GM18526 (cell line): ENCODE data around the gene HLA-F.

Source experiments
- POLR2A ChIP-seq: IDR thresholded peaks from 3 replicates; pipeline ENCODE4 v1.6.1; 2011; ENCODE audit not compliant: insufficient read length; ENCODE audit errors: extremely low read depth

HLA-F gene

DNA sequence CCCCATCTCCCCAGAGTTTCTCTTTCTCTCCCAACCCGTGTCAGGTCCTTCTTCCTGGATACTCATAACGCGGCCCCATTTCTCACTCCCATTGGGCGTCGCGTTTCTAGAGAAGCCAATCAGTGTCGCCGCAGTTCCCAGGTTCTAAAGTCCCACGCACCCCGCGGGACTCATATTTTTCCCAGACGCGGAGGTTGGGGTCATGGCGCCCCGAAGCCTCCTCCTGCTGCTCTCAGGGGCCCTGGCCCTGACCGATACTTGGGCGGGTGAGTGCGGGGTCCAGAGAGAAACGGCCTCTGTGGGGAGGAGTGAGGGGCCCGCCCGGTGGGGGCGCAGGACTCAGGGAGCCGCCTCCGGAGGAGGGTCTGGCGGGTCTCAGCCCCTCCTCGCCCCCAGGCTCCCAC is at the start of gene HLA-F:
Gene HLA-F (plus strand): TSS at position 173 of the 404 bp plus-strand sequence. CDS start 30 bp downstream, at position 203.
- peak; percentile 72 for TF ChIP-seq POLR2A

DNA sequence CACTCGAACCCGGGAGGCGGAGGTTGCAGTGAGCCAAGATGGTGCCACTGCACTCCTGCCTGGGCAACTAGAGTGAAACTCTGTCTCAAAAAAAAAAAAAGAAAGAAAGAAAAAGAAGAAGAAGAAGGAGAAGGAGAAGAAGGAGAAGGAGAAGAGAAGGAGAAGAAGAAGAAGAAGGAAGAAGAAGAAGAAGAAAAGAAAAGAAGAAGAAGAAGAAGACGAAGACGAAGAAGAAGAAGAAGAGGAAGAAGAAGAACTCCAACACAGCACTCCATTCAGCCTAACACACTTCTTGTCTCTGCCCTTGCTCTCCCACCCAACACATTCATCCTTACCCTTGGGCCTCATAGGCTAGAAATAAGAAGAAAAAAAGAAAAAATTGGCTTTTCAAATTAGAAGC is 49.2 kb upstream of the HLA-F start:
- TF ChIP-seq POLR2A: no peak

DNA sequence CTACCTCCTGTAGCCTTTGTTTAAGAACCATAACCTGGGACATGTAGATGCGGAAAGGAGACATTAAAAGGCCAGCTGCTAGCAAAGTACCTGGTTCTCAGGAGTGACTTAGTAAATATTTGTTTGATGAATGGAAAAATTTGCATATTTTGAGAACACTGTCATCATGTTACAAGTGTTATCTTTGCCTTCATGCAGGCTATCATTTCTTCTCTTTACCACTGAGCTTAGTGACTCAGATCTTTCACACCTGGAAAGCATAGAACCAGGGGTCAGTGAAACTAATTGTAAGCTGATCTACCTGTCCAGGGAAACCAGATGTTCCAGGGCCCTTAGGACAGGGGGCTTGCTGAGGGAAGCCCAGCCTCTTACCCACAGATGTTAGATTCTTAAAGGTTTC is 47.7 kb upstream of the HLA-F start:
- TF ChIP-seq POLR2A: no peak

DNA sequence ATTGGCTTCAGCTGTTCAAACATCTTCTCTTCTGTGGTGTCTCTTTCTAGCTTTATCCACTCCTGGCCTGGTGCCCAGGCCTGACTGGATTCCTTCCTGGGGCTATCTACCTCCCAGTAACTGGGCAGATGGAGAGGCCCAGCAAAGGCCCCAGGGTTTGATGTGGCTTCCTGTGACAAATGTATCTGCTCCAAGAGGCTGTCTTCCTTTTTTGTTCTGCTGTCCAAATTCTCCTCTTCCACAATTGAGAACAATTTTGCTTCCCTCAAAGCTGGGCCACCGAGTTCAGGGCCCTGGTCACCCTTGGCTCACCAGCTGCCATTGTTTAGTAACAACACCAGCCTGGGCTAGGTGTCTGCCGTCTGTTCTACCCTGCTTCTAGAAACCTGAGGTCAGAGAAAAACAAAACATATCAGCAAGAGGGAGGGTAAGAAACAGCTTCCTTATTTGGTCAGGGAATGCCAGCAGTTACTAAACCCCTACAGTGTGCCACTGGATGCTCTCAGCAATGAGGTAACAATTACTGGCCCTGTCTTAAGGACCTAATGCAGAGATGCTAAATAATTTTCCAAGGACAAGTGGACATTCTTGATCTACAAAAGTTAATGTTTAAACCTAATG is 46.1 kb upstream of the HLA-F start:
- no peak for TF ChIP-seq POLR2A

DNA sequence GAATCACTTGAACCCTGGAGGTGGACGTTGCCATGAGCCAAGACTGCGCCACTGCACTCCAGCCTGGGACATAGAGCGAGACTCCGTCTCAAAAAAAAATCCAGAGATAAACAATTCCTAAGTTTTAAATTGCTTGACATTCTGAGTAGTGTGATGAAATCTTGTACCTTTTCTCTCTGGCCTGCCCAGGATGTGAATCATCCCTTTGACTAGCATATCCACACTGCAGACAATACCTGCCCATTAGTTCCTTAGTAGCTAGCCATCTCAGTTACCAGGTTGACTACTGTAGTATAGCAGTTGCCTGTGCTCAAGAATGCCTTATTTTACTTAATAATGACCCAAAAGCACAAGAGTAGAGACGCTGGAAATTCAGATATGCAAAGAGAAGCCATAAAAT is 45.1 kb upstream of the HLA-F start:
- no peak for TF ChIP-seq POLR2A

DNA sequence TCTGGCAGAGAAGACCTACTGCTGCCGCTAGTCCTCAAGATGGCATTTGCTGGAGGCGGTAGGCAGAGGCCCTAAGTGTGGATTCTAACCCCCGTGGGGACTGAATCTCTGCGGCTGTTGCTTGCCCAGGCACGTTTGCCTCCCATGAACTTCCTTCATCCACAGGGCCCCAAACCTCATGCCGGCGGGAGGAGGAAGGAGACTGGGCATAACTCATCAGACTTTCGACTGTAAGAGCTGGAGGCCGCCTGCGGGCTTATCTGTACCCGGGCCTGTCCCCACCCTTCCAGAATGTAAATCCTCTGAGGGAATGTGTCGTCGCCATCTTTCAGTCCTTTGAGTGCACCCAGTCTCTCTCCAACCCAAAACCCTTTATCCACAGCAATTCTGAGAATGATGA is 43.3 kb upstream of the HLA-F start:
- no peak for TF ChIP-seq POLR2A

DNA sequence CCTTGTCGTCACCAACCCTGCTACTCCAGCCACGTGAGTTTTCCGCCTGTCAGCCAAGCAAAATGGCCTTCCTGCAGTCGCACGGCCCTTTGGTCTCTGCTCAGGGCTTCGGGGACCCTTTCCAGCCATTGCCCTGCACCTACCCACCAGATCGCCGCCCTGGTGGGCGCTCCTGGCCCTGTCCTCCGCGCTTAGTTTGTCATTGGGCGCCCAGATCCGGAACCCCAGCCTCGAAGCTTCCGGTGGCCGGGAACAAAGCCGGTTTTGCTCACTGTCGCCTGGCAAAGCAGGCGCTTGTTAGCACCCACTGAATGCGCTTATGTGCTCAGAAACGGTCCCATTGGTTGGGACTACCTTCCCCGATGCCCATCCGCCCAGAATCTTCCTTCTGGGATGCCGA is 42.8 kb upstream of the HLA-F start:
- TF ChIP-seq POLR2A: no peak

DNA sequence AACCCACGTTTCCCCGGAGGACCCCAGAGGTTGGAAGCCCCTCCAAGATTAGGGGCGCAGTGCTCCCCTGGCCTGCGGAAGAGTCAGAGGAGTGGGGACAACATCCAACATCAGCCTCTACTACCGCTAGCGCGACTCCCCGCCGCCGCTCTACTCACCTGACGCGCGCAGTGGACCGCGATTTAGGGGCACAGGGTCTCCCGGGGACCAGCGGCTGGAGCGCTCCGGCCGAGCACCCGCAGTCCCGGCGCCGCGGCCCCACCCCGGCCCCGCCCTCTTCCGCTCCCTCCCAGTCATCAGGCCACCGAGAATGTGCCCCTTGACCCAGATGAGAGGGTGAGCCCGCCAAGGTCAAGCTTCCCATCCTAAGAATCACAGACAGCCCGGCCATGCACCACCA is 42.3 kb upstream of the HLA-F start, which contains the start of gene ZFP57:
Gene ZFP57 (minus strand): TSS at position 249 of the 400 bp plus-strand sequence. CDS start 4,149 bp downstream, outside the sequence.
- TF ChIP-seq POLR2A: peak; percentile 27

DNA sequence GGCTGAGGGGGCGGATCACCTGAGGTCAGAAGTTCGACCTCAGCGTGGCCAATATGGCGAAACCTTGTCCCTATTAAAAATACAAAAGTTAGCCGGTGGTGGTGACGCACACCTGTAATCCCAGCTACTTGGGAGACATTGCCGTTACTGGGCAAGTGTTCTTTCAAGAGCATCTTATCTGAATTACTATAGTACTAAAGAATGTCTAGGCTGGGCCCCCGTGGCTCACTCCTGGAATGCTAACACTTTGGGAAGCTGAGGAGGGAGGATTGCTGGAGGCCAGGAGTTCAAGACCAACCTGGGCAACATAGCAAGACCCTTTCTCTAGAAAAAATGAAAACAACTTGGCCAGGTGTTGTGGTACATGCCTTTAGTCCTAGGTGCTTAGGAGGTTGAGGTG is 41.4 kb upstream of the HLA-F start:
- no peak for TF ChIP-seq POLR2A

DNA sequence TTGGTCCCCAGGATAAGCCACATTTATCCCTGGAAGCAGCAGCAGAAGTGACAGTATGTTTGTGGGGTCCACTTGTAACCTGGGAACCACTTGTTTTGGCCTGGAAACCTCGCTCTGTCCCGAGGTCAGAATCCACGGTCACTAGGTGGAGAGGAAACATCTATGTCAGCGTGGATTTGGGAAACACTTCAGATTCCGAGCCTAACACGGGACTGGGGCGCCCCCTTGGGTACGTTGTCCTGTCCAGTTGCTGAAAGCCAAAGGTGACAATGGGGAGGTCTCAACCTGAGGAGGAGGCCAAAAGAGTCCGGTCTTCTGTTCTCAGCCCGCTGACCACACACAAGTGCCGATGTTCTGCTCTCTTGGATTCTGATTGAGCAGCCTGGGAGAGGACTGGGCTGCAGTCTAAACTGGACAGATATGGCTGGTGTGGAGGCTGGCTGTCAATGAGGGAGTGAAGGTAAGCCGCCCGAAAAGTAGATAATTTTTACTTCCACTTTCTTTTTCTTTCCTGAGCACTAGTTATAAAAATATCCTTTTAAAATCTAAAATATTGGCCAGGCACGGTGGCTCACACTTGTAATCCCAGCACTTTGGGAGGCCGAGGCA is 37.4 kb upstream of the HLA-F start:
- TF ChIP-seq POLR2A: no peak

DNA sequence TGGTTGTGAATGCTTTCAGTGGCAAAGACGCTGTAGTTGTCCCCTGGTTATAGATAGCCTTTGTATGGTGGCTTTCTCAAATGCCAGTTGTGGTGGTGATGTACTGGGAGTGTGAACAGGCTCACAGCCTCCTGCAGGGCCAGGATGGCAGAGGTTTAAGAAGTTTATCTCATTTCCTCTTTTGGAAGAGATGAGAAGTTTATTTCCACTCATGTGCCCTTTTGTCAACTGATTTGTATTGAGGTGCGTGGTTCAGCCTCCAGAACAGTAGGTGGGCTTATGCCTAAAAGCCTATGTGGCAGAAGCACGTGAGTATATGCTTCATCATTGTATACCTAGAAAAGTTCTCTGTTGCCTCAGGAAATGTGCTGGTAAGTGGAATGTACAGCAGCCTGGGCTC is 28.6 kb upstream of the HLA-F start:
- TF ChIP-seq POLR2A: no peak

DNA sequence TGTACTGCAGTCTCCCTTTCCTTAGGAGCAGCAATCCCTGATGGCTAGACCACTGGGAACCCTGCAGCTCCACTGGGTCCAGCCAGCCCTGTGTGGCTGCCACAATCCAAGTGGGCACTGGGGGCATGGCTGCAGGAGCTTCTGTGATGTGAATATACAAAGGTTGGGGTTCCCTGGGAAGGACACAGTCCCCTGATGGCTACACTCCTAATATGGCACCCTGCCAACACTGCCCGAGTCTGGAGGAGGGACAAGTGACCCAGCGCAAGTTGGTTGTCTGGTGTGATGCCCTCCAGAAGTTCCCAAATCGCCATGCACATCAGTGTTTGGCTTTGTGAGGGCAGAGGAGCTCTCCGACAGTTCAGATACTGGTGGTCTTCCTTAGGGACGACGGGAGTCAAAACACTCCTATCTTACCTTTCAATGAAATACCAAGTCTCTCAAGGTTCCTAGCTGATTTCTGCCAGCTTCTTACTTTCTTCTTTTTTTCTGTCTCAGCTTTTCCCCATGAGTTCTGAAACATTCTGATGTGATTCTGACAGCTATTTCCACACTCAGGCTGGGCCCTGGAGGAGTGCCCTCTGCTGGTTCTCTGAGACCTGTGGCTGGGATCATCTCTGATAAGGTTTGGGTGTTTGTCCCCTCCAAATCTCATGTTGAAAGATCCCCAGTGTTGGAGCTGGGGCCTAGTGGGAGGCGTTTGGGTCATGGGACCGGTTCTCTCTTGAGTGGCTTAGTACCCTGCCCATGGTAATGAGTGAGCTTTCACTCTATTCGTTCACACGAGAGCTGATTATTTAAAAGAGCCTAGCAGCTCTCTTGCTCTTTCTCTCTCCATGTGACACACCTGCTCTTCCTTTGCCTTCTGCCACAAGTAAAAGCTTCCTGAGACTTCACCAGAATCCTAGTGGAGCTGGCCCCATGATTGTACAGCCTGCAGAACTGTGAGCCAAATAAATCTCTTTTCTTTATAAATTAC is 26.8 kb upstream of the HLA-F start:
- no peak for TF ChIP-seq POLR2A

DNA sequence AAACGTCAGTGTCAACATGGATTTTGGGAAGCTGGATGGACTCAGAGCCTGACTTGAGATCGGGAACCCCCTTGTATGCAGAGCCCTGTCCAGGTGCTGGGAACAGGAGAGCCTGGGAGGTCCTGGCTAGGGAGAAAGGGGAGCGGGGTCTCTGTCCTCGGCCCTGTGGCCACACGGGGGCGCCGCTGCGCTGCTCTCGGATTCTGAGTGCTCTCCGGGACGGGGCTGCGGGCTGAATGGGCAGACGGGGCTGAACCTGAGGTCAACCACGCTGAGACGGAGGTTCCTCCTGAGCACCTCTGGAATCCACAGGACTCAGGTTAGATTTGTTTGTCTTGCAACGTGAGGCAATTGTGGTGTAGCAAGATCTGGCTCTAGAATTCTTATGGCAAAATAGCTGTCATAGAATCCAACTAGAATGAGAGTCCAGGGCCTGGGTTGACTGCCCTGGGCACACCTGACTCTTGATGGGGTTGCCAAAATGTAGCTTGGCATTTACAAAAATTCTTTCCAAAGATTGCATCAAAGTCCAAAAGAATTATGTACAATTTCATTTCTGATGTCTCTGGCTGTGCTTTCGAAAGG is 20.6 kb upstream of the HLA-F start:
- TF ChIP-seq POLR2A: no peak

DNA sequence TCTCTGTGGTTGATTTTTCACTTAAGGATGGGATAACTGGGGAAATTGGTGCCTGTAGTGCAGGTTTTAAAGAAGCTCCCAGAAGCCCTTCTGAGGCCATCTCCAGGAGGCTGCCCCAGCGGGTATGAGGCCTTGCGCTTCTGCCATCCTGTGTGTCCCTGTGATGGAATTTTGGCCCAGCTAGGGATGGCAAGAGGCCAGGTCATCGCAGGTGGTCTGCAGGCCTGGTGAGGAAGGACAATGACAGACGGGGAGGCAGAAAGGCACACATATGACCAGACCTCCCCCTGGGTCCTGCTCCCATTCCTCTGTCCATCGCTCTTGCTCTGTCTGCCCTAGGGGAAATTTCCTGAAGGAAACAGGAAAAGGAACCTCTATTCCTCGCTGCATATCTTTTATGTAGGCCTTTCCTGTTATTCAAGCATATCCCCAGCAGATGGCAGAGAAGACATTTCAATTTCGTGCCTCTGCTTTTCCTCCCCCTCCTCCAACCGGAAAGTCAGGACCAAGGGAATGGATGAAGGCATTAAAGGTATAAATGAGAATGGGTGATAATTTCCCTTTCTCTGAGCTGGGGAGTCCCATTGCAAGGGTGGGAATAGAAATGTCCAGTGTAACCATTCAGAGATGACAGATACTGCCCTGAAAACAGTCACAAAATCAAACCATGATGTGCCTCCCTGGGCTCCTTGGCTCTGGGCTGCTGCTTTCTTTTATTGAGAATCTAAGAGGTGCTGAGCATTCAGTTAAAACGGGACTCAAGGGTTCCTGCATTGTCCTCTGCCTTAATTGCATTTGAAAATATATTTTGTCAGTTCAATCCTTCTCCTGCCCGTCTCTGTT is 17.6 kb upstream of the HLA-F start:
- no peak for TF ChIP-seq POLR2A
